NCI-H82 treated with DMSO at 0.1 percent for 48 hours (cell line): ENCODE results near the gene PXYLP1.

Experiments
- DNase-seq: peaks from one replicate; lab custom pipeline; 2025; ENCODE audit not compliant: unreplicated experiment; lab: John Stamatoyannopoulos, UW

PXYLP1 gene

GRCh38 chr3:141228395-141228794, 3.2 kb upstream of the PXYLP1 start:
- no peak for DNase-seq

- DNase-seq: no peak
Measured at GRCh38 chr3:141229132-141229531, 2.5 kb upstream of the PXYLP1 start.

GRCh38 chr3:141230293-141230692, 1.3 kb upstream of the PXYLP1 start:
- DNase-seq: no peak

GRCh38 chr3:141231952-141232823, 563 bp downstream of the PXYLP1 start:
- no peak for DNase-seq

GRCh38 chr3:141233457-141234161, 2.0 kb downstream of the PXYLP1 start:
- DNase-seq: no peak

GRCh38 chr3:141234283-141234682, 2.7 kb downstream of the PXYLP1 start:
- no peak for DNase-seq

- no peak for DNase-seq
Measured at GRCh38 chr3:141235661-141236171, 4.1 kb downstream of the PXYLP1 start.

- DNase-seq: no peak
Measured at GRCh38 chr3:141236361-141236760, 4.7 kb downstream of the PXYLP1 start.

GRCh38 chr3:141237701-141238521, 6.3 kb downstream of the PXYLP1 start:
- no peak for DNase-seq

- DNase-seq: no peak
Measured at GRCh38 chr3:141239511-141240281, 8.1 kb downstream of the PXYLP1 start.

GRCh38 chr3:141240286-141240685, 8.7 kb downstream of the PXYLP1 start:
- no peak for DNase-seq

- no peak for DNase-seq
Measured at GRCh38 chr3:141240687-141241615, 9.3 kb downstream of the PXYLP1 start.

- DNase-seq: no peak
Measured at GRCh38 chr3:141241616-141242376, 10.2 kb downstream of the PXYLP1 start.

GRCh38 chr3:141242377-141243092, 10.9 kb downstream of the PXYLP1 start:
- DNase-seq: no peak

GRCh38 chr3:141243271-141243707, 11.7 kb downstream of the PXYLP1 start:
- DNase-seq: no peak

GRCh38 chr3:141246224-141246957, 14.8 kb downstream of the PXYLP1 start:
- DNase-seq: no peak

GRCh38 chr3:141246958-141247301, 15.3 kb downstream of the PXYLP1 start:
- no peak for DNase-seq
